Esophagus squamous epithelium (tissue), 4 donors: ENCODE results near the gene PTPRT.

ENCODE experiments used
- POLR2A ChIP-seq, 4 donors: fragments of 450-650 bp; IDR thresholded peaks; one replicate each; pipeline ENCODE4 v1.6.1; 2017; ENCODE audit warnings: antibody characterized with exemption in 4 of 4, mild to moderate bottlenecking in 4 of 4, moderate library complexity in 3 of 4
- TF ChIP-seq, protein P1 (sequence below), 6 experiments: fragments of 450-650 bp in 4 of 6; fragments of 200-600 bp in 2 of 6; sonication (generic) in 2 of 6; IDR thresholded peaks; one replicate each; pipeline ENCODE4 v1.5.1; 2016 to 2019; ENCODE audit warnings: antibody characterized with exemption in 6 of 6, mild to moderate bottlenecking in 4 of 6, moderate library complexity in 4 of 6

DNA sequence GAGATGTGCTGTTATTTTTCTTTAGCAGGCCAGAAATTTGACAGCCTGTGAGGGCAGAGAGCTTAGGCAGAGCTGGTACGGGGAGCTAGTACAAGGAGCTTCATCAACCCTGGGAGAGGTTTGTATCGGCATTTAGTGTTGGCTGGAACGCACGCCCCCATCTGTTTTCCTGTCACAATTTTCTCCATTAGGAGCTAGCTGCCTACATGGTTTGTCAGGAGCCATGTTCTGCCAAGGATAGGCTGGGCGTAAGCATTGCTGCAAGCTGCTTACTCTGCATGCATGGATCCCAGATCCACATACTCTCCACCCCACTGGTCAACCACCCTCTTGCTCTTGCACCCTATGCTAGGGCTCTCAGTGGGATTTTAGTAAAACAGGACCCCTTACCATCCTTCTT lies 1122.5 kb downstream of the PTPRT start:
- TF ChIP-seq, protein P1, sequence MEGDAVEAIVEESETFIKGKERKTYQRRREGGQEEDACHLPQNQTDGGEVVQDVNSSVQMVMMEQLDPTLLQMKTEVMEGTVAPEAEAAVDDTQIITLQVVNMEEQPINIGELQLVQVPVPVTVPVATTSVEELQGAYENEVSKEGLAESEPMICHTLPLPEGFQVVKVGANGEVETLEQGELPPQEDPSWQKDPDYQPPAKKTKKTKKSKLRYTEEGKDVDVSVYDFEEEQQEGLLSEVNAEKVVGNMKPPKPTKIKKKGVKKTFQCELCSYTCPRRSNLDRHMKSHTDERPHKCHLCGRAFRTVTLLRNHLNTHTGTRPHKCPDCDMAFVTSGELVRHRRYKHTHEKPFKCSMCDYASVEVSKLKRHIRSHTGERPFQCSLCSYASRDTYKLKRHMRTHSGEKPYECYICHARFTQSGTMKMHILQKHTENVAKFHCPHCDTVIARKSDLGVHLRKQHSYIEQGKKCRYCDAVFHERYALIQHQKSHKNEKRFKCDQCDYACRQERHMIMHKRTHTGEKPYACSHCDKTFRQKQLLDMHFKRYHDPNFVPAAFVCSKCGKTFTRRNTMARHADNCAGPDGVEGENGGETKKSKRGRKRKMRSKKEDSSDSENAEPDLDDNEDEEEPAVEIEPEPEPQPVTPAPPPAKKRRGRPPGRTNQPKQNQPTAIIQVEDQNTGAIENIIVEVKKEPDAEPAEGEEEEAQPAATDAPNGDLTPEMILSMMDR (IDR thresholded peaks at IDR 0.05), result no peak
- no peak for TF ChIP-seq POLR2A (IDR thresholded peaks at IDR 0.05)
